ENCODE data around the gene EXOC2.

Gene EXOC2

GRCh38 chr6:473356-473755 lies 219.6 kb downstream of the EXOC2 start:
- no peak for TF ChIP-seq CTCF (IDR thresholded peaks at IDR 0.05; ENCODE audit: low read depth, low read length)
- no peak overlapping the region for H3K4me3 ChIP-seq (ENCODE audit: low read depth, low read length)
- no peak for DNase-seq (ENCODE audit: low read depth, low spot score)
- in situ Hi-C loops (cut with HindIII; ENCODE audit: low sequenced_read_pairs): no loop called here

- DNase-seq (ENCODE audit: low read depth, low spot score): no peak
- TF ChIP-seq CTCF (IDR thresholded peaks at IDR 0.05; ENCODE audit: low read depth, low read length): no peak
- in situ Hi-C loops (cut with HindIII; ENCODE audit: low sequenced_read_pairs): no loop called here
Measured at GRCh38 chr6:470901-471448, 222.0 kb downstream of the EXOC2 start.

GRCh38 chr6:470051-470900 lies 222.7 kb downstream of the EXOC2 start:
- H3K4me3 ChIP-seq (ENCODE audit: low read depth, low read length): no peak overlapping the region
- no peak for DNase-seq (ENCODE audit: low read depth, low spot score)
- in situ Hi-C loops (cut with HindIII; ENCODE audit: low sequenced_read_pairs): no loop called here
- TF ChIP-seq CTCF (IDR thresholded peaks at IDR 0.05; ENCODE audit: low read depth, low read length): no peak

More at GRCh38 chr6:470901-471448, 222.0 kb downstream of the EXOC2 start:
- no peak overlapping the region for H3K4me3 ChIP-seq (ENCODE audit: low read depth, low read length)

- no peak for DNase-seq (ENCODE audit: low read depth, low spot score)
- no peak overlapping the region for H3K4me3 ChIP-seq (ENCODE audit: low read depth, low read length)
- in situ Hi-C loops (cut with HindIII; ENCODE audit: low sequenced_read_pairs): no loop called here
- no peak for TF ChIP-seq CTCF (IDR thresholded peaks at IDR 0.05; ENCODE audit: low read depth, low read length)
Measured at GRCh38 chr6:467671-468082, 225.3 kb downstream of the EXOC2 start.

GRCh38 chr6:467111-467510 lies 225.8 kb downstream of the EXOC2 start:
- TF ChIP-seq CTCF (IDR thresholded peaks at IDR 0.05; ENCODE audit: low read depth, low read length): no peak
- H3K4me3 ChIP-seq (ENCODE audit: low read depth, low read length): no peak overlapping the region
- DNase-seq (ENCODE audit: low read depth, low spot score): no peak
- in situ Hi-C loops (cut with HindIII; ENCODE audit: low sequenced_read_pairs): no loop called here

GRCh38 chr6:466564-466963 lies 226.4 kb downstream of the EXOC2 start:
- no peak for TF ChIP-seq CTCF (IDR thresholded peaks at IDR 0.05; ENCODE audit: low read depth, low read length)
- DNase-seq (ENCODE audit: low read depth, low spot score): no peak
- in situ Hi-C loops (cut with HindIII; ENCODE audit: low sequenced_read_pairs): no loop called here
- no peak overlapping the region for H3K4me3 ChIP-seq (ENCODE audit: low read depth, low read length)
